Right lobe of liver (tissue), 6 donors: ENCODE results near the gene ZNF333. TPM values are rescaled to one million over a fixed set of nuclear protein-coding genes. Genes with fewer than 3 reads are reported as not detected.

Experiments
- ATAC-seq, 4 donors: fragments of 200-7000 bp; cut with Tn5 transposase; one replicate each; pipeline ENCODE4 v1.9.1; 2020; ENCODE audit warnings: mild to moderate bottlenecking in 4 of 4, moderate library complexity in 4 of 4
- DNase-seq, 3 donors: peaks; one replicate each; pipeline ENCODE4 v3.0.0-alpha.2; 2020
- H3K27ac ChIP-seq, 3 donors: fragments of 200-600 bp; one replicate each; pipeline ENCODE4 v1.8.0; 2022
- H3K27me3 ChIP-seq, 2 donors: fragments of 200-600 bp; one replicate each; pipeline ENCODE4 v1.8.0; 2022
- H3K36me3 ChIP-seq, 4 donors: fragments of 200-600 bp; sonication (generic) in 1 of 4; one replicate each; pipeline versions ENCODE4 v1.5.1 to v1.8.0; 2017 to 2022; ENCODE audit warnings: control low read depth in 1 of 4
- H3K4me1 ChIP-seq, 4 donors: fragments of 200-600 bp; sonication (generic) in 1 of 4; one replicate each; pipeline versions ENCODE4 v1.5.1 to v1.8.0; 2017 to 2022; ENCODE audit warnings: control low read depth in 1 of 4
- H3K4me3 ChIP-seq, 3 donors: fragments of 200-600 bp; one replicate each; pipeline ENCODE4 v1.8.0; 2022
- H3K9me3 ChIP-seq, 4 donors: fragments of 200-600 bp; sonication (generic) in 1 of 4; one replicate each; pipeline versions ENCODE4 v1.5.1 to v1.8.0; 2017 to 2022; ENCODE audit warnings: control low read depth in 1 of 4
- CTCF ChIP-seq, 4 donors: fragments of 200-600 bp in 3 of 4; fragments of 450-650 bp in 1 of 4; IDR thresholded peaks; one replicate each; pipeline versions ENCODE4 v1.5.1 to v1.8.0; 2016 to 2022; ENCODE audit warnings: antibody characterized with exemption in 4 of 4, mild to moderate bottlenecking in 2 of 4
- POLR2A ChIP-seq: fragments of 450-650 bp; IDR thresholded peaks from one replicate; pipeline ENCODE4 v1.6.1; 2017; ENCODE audit warnings: antibody characterized with exemption, mild to moderate bottlenecking
- WGBS: methylation state at CpG from one replicate; pipeline ENCODE4 v1.1.6; 2018; ENCODE audit warnings: low coverage, low lambda C conversion rate; ENCODE audit not compliant: insufficient coverage; ENCODE audit errors: missing lambda C conversion rate; 5-methylcytosine and 5-hydroxymethylcytosine counted together
- intact Hi-C, 2 donors: fragments of 100-400 bp; cut with DNase I; formaldehyde crosslinking; loops; one replicate each; pipeline versions ENCODE4 v1.11.2 to v1.14.1; 2022
- total RNA-seq, 6 experiments: library from RNA; depleted of rRNA in 2 of 6; stranded (reverse); fragments of >200 nt in 2 of 6; fragmentation: NEBNext Ultra II Directional in 3 of 6; extraction: Animal tissue kit (Norgen Biotek cat#: 25700) in 3 of 6; gene quantifications; one replicate each; pipeline versions ENCODE4 v1.1.0 to v1.2.4, GENCODE V29; 2016 to 2023
- donor health status: DM: no; HTN: yes; CAD: no.
- donor health status: DM: no; HTN: no; CAD: no.
- donor health status: DM: no; HTN: no; CAD: no.
- donor health status: DM: no; HTN: yes; CAD: no.
- donor health status: DM: no; HTN: yes; CAD: no.

ZNF333 gene
- total RNA-seq, 6 experiments from 2014 or later: 2.5 to 6.1 (median 3.8) TPM

GRCh38 chr19:14676762-14677161 is 13.1 kb upstream of the ZNF333 start:
- Histone ChIP-seq H3K9me3 (no peaks in the 10 kb centered on the region), H3K4me1 (no peaks in the 10 kb centered on the region), H3K4me3 (no peak overlapping the region), H3K36me3 (no peaks in the 10 kb centered on the region), H3K27me3 (no peaks in the 10 kb centered on the region), H3K27ac (no peak overlapping the region)
- intact Hi-C loops: no loop called here
- no peak for DNase-seq
- TF ChIP-seq CTCF (IDR thresholded peaks at IDR 0.05) (no peak), POLR2A (no peak)
- no peak for ATAC-seq
- WGBS: 65% methylated on average over 10 of the region's 10 CpGs

GRCh38 chr19:14677464-14677863 is 12.4 kb upstream of the ZNF333 start:
- Histone ChIP-seq H3K36me3 (no peaks in the 10 kb centered on the region), H3K4me3 (no peak overlapping the region), H3K27me3 (no peaks in the 10 kb centered on the region), H3K9me3 (no peaks in the 10 kb centered on the region), H3K27ac (no peak overlapping the region), H3K4me1 (no peaks in the 10 kb centered on the region)
- 74% methylated on average over 6 of the region's 6 CpGs for WGBS
- ATAC-seq (no peak), DNase-seq (no peak)
- intact Hi-C loops: no loop called here
- no peak for TF ChIP-seq POLR2A
- TF ChIP-seq CTCF (IDR thresholded peaks at IDR 0.05): no peak

- Histone ChIP-seq H3K36me3 (no peaks in the 10 kb centered on the region), H3K27ac (no peak overlapping the region), H3K4me3 (no peak overlapping the region), H3K9me3 (no peaks in the 10 kb centered on the region), H3K27me3 (peaks cover 0 to 5% of the 10 kb centered on the region in 2 donors), H3K4me1 (no peaks in the 10 kb centered on the region)
- intact Hi-C loops: no loop called here
- 70% methylated on average over 9 of the region's 9 CpGs for WGBS
- no peak for ATAC-seq
- TF ChIP-seq CTCF (IDR thresholded peaks at IDR 0.05): no peak
- TF ChIP-seq POLR2A: no peak
- no peak for DNase-seq
Observed at GRCh38 chr19:14678199-14678598, 11.6 kb upstream of the ZNF333 start.

- H3K4me1 ChIP-seq: no peaks in the 10 kb centered on the region
- TF ChIP-seq CTCF (IDR thresholded peaks at IDR 0.05) (no peak), POLR2A (no peak)
- intact Hi-C loops: loop anchor here in 1 of 2 donors (10.0 kb wide), 1 partner anchor 107 kb away; the partner anchor contains the start of gene NDUFB7
- no peaks in the 10 kb centered on the region for H3K9me3 ChIP-seq
- H3K36me3 ChIP-seq: no peaks in the 10 kb centered on the region
- H3K27me3 ChIP-seq: peaks cover 0 to 7% of the 10 kb centered on the region in 2 donors
- no peak overlapping the region for H3K27ac ChIP-seq
- no peak overlapping the region for H3K4me3 ChIP-seq
- ATAC-seq: no peak
- DNase-seq: no peak
- 57% methylated on average over 2 of the region's 2 CpGs for WGBS
Observed at GRCh38 chr19:14682084-14682483, 7.8 kb upstream of the ZNF333 start.

GRCh38 chr19:14683439-14683838 is 6.4 kb upstream of the ZNF333 start:
- Histone ChIP-seq H3K4me1 (no peaks in the 10 kb centered on the region), H3K27me3 (peaks cover 0 to 7% of the 10 kb centered on the region in 2 donors), H3K4me3 (no peak overlapping the region), H3K9me3 (no peaks in the 10 kb centered on the region), H3K36me3 (no peaks in the 10 kb centered on the region), H3K27ac (no peak overlapping the region)
- intact Hi-C loops: loop anchor here in 1 of 2 donors (10.0 kb wide), 1 partner anchor 109 kb away; the partner anchor contains the start of gene NDUFB7
- WGBS: 6% methylated on average over 3 of the region's 3 CpGs
- DNase-seq: no peak
- TF ChIP-seq CTCF (IDR thresholded peaks at IDR 0.05) (no peak), POLR2A (no peak)
- ATAC-seq: peak in 2 of 4 donors; percentile 48 to 49
